CD14-positive monocyte (primary cell): ENCODE measurements around the gene SLC35A3. TPM values are rescaled to one million over a fixed set of nuclear protein-coding genes. Genes with fewer than 3 reads are reported as not detected.

Experiments
- DNase-seq, 3 donors: peaks; one replicate each; pipeline ENCODE4 v3.0.0-alpha.2; 2011 to 2022
- H2AFZ ChIP-seq: 2 replicates; pipeline ENCODE4 v1.6.0; 2012; ENCODE audit warnings: mild to moderate bottlenecking, low read depth, low read length, inconsistent platforms; ENCODE audit not compliant: insufficient read depth, poor library complexity, severe bottlenecking
- H3K27ac ChIP-seq, 2 donors: 1 replicate in 1 of 2; 2 replicates in 1 of 2; pipeline ENCODE4 v1.5.1; 2012 to 2013; ENCODE audit warnings: low read length in 2 of 2, control low read depth in 1 of 2, inconsistent platforms in 1 of 2, low read depth in 1 of 2, mild to moderate bottlenecking in 1 of 2
- H3K27me3 ChIP-seq, 2 donors: one replicate each; pipeline versions ENCODE4 v1.6.0 to v1.6.1; 2011 to 2013; ENCODE audit warnings: low read length in 2 of 2; ENCODE audit not compliant: control insufficient read depth in 2 of 2, insufficient read depth in 2 of 2
- H3K36me3 ChIP-seq, 2 donors: replicated peaks in 1 of 2; 1 replicate in 1 of 2; 2 replicates in 1 of 2; pipeline versions ENCODE4 v1.5.1 to v1.6.1; 2012 to 2013; ENCODE audit warnings: low read length in 2 of 2, control low read depth in 1 of 2, inconsistent platforms in 1 of 2, mild to moderate bottlenecking in 1 of 2; ENCODE audit not compliant: insufficient read depth in 2 of 2, control insufficient read depth in 1 of 2
- H3K4me1 ChIP-seq, 2 donors: 1 replicate in 1 of 2; 2 replicates in 1 of 2; pipeline versions ENCODE4 v1.5.1 to v1.6.1; 2012 to 2013; ENCODE audit warnings: low read length in 2 of 2, control low read depth in 1 of 2, inconsistent platforms in 1 of 2, mild to moderate bottlenecking in 1 of 2, moderate library complexity in 1 of 2; ENCODE audit not compliant: insufficient read depth in 2 of 2, control insufficient read depth in 1 of 2
- H3K4me2 ChIP-seq: replicated peaks from 2 replicates; pipeline ENCODE3; 2012; ENCODE audit warnings: low read length, moderate library complexity, mild to moderate bottlenecking; ENCODE audit not compliant: poor library complexity, severe bottlenecking; ENCODE audit errors: extremely low read depth
- H3K4me3 ChIP-seq, 3 experiments: fragments of 200-600 bp in 1 of 3; sonication (generic) in 1 of 3; replicated peaks in 1 of 3; 1 replicate in 2 of 3; 2 replicates in 1 of 3; pipeline ENCODE4 v1.5.1; 2011 to 2013; ENCODE audit warnings: low read length in 3 of 3, mild to moderate bottlenecking in 3 of 3, control low read depth in 2 of 3, low read depth in 2 of 3, inconsistent platforms in 1 of 3, moderate library complexity in 1 of 3
- H3K79me2 ChIP-seq: 2 replicates; pipeline ENCODE4 v1.6.0; 2012; ENCODE audit warnings: mild to moderate bottlenecking, control low read depth, inconsistent platforms, low read length, moderate library complexity; ENCODE audit not compliant: insufficient read depth
- H3K9ac ChIP-seq: 2 replicates; pipeline ENCODE4 v1.6.0; 2017; ENCODE audit warnings: low read length, mild to moderate bottlenecking; ENCODE audit not compliant: insufficient read depth, poor library complexity, severe bottlenecking
- H3K9me3 ChIP-seq, 2 donors: replicated peaks in 1 of 2; 1 replicate in 1 of 2; 2 replicates in 1 of 2; pipeline versions ENCODE4 v1.5.1 to v1.6.1; 2012 to 2013; ENCODE audit warnings: low read length in 2 of 2, control low read depth in 1 of 2; ENCODE audit not compliant: control insufficient read depth in 1 of 2, insufficient read depth in 1 of 2
- H4K20me1 ChIP-seq: 2 replicates; pipeline ENCODE4 v1.6.0; 2012; ENCODE audit warnings: mild to moderate bottlenecking, low read length, control low read depth, moderate library complexity; ENCODE audit not compliant: insufficient read depth
- H3K27ac Mint-ChIP-seq, 7 donors: one replicate each; pipeline ENCODE4 v1.8.0; 2020; ENCODE audit warnings: mild to moderate bottlenecking in 7 of 7, mixed read lengths in 7 of 7, moderate library complexity in 6 of 7, inconsistent platforms in 2 of 7
- H3K27me3 Mint-ChIP-seq, 3 donors: one replicate each; pipeline ENCODE4 v1.8.0; 2021 to 2022; ENCODE audit warnings: low read depth in 3 of 3, mild to moderate bottlenecking in 3 of 3, mixed read lengths in 3 of 3, moderate library complexity in 3 of 3, inconsistent platforms in 1 of 3
- H3K36me3 Mint-ChIP-seq, 2 donors: one replicate each; pipeline ENCODE4 v1.8.0; 2020; ENCODE audit warnings: mixed read lengths in 2 of 2, inconsistent platforms in 1 of 2, mild to moderate bottlenecking in 1 of 2
- H3K4me1 Mint-ChIP-seq: one replicate; pipeline ENCODE4 v1.8.0; 2020; ENCODE audit warnings: mild to moderate bottlenecking, mixed read lengths
- H3K4me3 Mint-ChIP-seq, 2 donors: one replicate each; pipeline ENCODE4 v1.8.0; 2020; ENCODE audit warnings: mild to moderate bottlenecking in 2 of 2, mixed read lengths in 2 of 2, moderate library complexity in 1 of 2
- H3K9me3 Mint-ChIP-seq, 7 donors: one replicate each; pipeline ENCODE4 v1.8.0; 2020 to 2022; ENCODE audit warnings: mixed read lengths in 7 of 7, mild to moderate bottlenecking in 6 of 7, moderate library complexity in 6 of 7, inconsistent platforms in 2 of 7
- CTCF ChIP-seq: fragments of 200-600 bp; IDR thresholded peaks from one replicate; pipeline ENCODE4 v1.8.0; 2022; ENCODE audit warnings: antibody characterized with exemption, mild to moderate bottlenecking
- WGBS: methylation state at CpG from one replicate; pipeline ENCODE4 v1.1.5; 2013; ENCODE audit warnings: missing lambda C conversion rate; ENCODE audit not compliant: insufficient coverage; 5-methylcytosine and 5-hydroxymethylcytosine counted together
- intact Hi-C, 2 donors: fragments of 100-400 bp; cut with micrococcal nuclease; formaldehyde crosslinking; loops; one replicate each; pipeline versions ENCODE4 v1.15.0 to v1.15.1; 2023
- polyA plus RNA-seq, 3 donors: library from polyadenylated mRNA; depleted of rRNA in 1 of 3; unstranded in 2 of 3; stranded (reverse) in 1 of 3; fragments of 300-500 nt in 2 of 3; fragments of >200 nt in 1 of 3; fragmentation: Illumina TruSeq in 2 of 3; gene quantifications; 1 replicate in 2 of 3; 2 replicates in 1 of 3; pipeline ENCODE4 v1.2.3, GENCODE V29; 2012 to 2021

The SLC35A3 gene
- polyA plus RNA-seq, 3 donors = 10.1 to 14.3 (median 13.0) TPM

DNA sequence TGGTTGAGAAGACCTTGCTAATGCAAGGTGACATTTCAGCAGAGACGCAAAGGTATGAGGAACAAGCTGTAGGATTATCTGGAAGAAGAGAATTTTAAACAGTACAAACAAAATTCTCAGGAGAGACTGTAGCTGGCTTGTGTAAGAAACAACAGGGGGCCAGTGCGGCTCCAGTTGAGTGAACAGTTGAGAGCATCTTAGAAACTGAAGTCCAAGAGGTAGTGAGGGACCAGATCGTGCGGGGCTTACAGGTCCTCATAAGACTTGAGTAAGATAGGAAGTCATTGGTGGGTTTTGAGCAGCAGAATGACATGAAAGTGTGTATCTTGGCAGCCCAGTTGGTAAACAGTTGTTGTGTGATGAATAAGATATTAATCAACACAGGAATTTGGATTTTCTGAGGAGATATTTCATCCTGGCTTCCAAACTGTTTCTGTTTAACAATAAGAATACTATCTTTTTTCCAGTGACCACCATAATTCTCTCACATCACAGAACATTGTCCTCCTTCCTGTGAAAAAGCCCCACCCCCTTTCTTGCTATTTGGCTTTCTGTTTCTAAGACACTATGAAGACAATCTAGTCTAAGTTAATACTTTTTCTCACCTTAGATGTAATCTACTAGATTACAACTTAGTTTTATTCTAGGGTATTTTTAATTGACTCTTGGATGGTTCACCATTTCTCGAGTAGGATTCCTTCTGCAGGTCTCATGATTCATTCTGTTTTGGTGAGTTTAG lies 100.6 kb downstream of the SLC35A3 start:
- H3K9me3 Mint-ChIP-seq = peaks cover 0 to 2% (median 0%) of the 10 kb centered on the region in 7 donors
- H2AFZ ChIP-seq = no peak overlapping the region
- H4K20me1 ChIP-seq = peaks cover 22% of the 10 kb centered on the region
- no peak overlapping the region for H3K4me3 ChIP-seq
- no peak overlapping the region for H3K4me3 Mint-ChIP-seq
- no peak overlapping the region for H3K4me2 ChIP-seq
- H3K36me3 ChIP-seq = peaks cover 70 to 98% of the 10 kb centered on the region in 2 donors
- no peaks in the 10 kb centered on the region for H3K27me3 ChIP-seq
- 100% methylated on average over 3 of the region's 5 CpGs for WGBS
- H3K9me3 ChIP-seq = no peaks in the 10 kb centered on the region
- DNase-seq = no peak
- no peak overlapping the region for H3K27ac ChIP-seq
- H3K27ac Mint-ChIP-seq = peak overlapping the region in 3 of 7 donors; percentile 24 to 72 (median 72)
- H3K79me2 ChIP-seq = peaks cover 3% of the 10 kb centered on the region
- no peaks in the 10 kb centered on the region for H3K4me1 ChIP-seq
- H3K4me1 Mint-ChIP-seq = peaks cover 4% of the 10 kb centered on the region
- H3K27me3 Mint-ChIP-seq = peaks cover 0 to 2% (median 0%) of the 10 kb centered on the region in 3 donors
- no peak for TF ChIP-seq CTCF
- intact Hi-C loops = no loop called here
- H3K9ac ChIP-seq = no peak overlapping the region
- H3K36me3 Mint-ChIP-seq = peaks cover 78 to 90% of the 10 kb centered on the region in 2 donors

GRCh38 chr1:100073531-100073930 lies 103.7 kb downstream of the SLC35A3 start:
- peaks cover 6% of the 10 kb centered on the region for H4K20me1 ChIP-seq
- H3K27ac ChIP-seq = no peak overlapping the region
- H3K27me3 ChIP-seq = no peaks in the 10 kb centered on the region
- no CpG with 5 or more reads among the region's 3 CpGs for WGBS
- H3K27ac Mint-ChIP-seq = no peak overlapping the region
- no peak overlapping the region for H3K4me3 ChIP-seq
- H3K36me3 ChIP-seq = peaks cover 68 to 99% of the 10 kb centered on the region in 2 donors
- DNase-seq = no peak
- peaks cover 78 to 85% of the 10 kb centered on the region in 2 donors for H3K36me3 Mint-ChIP-seq
- H2AFZ ChIP-seq = no peak overlapping the region
- H3K79me2 ChIP-seq = no peaks in the 10 kb centered on the region
- no peak overlapping the region for H3K4me3 Mint-ChIP-seq
- no peaks in the 10 kb centered on the region for H3K9me3 ChIP-seq
- H3K9ac ChIP-seq = no peak overlapping the region
- TF ChIP-seq CTCF = no peak
- peaks cover 0 to 2% (median 0%) of the 10 kb centered on the region in 3 donors for H3K27me3 Mint-ChIP-seq
- intact Hi-C loops = no loop called here
- no peak overlapping the region for H3K4me2 ChIP-seq
- no peaks in the 10 kb centered on the region for H3K4me1 Mint-ChIP-seq
- H3K9me3 Mint-ChIP-seq = peaks cover 0 to 2% (median 0%) of the 10 kb centered on the region in 7 donors
- no peaks in the 10 kb centered on the region for H3K4me1 ChIP-seq
